Measurements from ENCODE around the gene TNFRSF1B.
A peak's percentile ranks its signal among the peaks of the same experiment; 100 is the strongest.

Gene TNFRSF1B

DNA sequence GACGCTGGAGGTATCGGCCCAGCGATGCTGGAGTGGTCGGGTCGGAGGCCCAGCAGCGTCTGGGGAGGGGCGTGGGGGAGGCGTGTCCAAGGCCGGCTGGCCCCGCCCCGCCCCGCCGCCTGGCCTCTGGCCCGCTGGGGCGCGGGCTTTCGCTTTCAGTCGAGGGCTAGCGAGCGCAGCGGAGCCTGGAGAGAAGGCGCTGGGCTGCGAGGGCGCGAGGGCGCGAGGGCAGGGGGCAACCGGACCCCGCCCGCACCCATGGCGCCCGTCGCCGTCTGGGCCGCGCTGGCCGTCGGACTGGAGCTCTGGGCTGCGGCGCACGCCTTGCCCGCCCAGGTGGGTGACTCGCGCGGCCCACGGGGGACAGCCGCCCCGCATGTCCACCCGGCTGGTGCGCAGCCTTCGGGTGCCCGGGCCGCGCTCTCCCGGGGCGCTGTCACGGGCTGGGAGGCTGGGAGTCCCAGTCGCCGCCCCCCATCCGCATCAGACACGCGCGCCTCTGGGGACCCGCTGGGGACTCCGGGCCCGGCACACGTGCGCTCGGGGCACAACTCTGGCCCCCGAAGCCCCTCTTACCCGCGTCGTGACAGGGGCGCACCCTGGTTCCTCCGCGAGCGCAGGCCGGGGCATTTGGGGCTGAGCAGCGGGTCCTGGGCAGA lies at the start of gene TNFRSF1B:
Gene TNFRSF1B, plus strand, starts transcription at position 158 of the 659 bp plus-strand sequence. Its CDS starts 101 bp downstream, at position 259.
- DNase-seq = peak in 4 of 14 donors; percentile 27 to 42 (median 32)

DNA sequence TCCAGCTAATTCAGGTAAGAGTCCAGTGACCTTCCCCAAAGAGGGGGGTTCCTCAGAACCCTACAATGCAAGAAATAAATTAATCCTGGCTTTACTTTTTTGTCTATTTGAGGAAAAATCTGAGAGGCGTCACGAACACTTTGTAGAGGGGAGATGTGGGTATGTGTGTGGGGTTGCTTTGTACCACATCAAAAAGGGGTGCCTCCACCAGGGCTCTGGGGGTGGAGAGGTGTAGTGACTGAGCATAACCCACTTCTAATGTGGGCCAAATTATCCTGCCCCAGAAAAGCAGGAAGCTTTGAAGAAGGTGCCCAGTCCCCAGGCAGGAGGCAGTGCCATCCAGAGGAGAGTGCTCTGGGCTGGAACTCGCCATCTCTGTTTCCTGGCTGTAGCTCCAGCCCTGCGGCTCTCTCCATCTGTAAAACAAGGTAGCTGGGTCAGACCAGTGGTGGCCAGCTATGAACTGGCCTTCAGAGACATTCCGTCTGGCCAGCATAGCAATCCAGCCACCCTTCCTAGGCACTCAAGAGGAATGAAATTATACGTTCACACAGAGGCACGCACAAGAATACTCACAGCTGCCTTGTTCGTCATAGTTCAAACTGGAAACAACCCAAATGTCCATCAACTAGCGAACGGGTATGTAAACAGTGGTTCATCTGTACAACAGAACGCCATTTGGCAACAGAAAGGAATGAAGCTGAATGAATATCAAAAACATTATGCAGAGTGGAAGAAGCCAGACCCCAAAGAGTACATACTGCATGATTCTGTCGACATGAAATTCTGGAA lies 45.4 kb upstream of the TNFRSF1B start:
- no peak for DNase-seq

DNA sequence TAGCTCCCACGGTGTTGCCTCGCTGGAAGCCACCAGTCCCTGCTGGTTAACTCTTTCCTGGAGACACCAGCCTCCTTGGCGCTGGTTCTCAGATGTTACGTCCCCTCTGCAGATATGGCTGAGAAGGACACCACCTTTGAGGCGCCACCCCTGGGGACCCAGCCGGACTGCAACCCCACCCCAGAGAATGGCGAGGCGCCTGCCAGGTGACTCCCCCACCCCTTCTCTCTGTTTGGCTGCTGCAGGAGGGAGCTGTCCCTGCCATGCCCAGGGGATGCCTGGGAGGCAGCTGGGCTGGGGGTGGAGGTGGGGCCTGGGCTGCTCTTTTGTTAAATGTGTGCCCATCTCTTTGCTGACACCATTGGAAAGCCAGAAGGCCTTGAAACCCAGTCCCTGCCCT lies 43.6 kb upstream of the TNFRSF1B start:
- DNase-seq = no peak

DNA sequence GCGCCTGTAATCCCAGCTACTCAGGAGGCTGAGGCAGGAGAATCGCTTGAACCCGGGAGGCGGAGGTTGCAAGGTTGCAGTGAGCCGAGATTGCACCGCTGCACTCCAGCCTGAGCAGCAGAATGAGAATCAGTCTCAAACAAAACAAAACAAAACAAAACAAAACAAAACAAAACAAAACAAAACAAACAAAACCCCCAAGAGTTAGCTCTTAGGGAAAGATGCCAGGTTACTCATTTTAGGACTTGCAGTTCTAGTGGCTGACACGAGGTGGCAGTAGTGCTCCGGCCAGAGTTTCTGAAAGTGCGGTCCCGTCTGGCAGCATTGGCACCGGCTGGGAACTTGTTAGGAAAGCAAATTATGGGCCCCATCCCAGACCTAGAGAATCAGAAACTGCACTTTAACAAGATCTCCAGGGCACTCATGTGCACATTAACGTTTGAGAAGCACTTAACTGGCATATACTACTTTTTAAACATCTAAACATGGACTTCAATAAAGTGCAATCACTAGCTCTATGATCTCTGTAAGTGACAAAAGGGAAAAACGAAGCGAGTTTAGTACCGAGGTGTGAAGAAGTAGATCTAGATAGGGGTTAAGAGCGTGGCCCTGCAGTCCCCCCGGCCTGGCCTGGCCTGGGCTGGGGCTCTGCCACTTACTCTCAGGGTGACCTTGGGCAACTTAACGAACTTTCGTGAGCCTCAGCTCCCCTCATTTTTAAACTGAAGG lies 41.9 kb upstream of the TNFRSF1B start:
- DNase-seq = peak in 11 of 14 donors; percentile 17 to 73 (median 42)

DNA sequence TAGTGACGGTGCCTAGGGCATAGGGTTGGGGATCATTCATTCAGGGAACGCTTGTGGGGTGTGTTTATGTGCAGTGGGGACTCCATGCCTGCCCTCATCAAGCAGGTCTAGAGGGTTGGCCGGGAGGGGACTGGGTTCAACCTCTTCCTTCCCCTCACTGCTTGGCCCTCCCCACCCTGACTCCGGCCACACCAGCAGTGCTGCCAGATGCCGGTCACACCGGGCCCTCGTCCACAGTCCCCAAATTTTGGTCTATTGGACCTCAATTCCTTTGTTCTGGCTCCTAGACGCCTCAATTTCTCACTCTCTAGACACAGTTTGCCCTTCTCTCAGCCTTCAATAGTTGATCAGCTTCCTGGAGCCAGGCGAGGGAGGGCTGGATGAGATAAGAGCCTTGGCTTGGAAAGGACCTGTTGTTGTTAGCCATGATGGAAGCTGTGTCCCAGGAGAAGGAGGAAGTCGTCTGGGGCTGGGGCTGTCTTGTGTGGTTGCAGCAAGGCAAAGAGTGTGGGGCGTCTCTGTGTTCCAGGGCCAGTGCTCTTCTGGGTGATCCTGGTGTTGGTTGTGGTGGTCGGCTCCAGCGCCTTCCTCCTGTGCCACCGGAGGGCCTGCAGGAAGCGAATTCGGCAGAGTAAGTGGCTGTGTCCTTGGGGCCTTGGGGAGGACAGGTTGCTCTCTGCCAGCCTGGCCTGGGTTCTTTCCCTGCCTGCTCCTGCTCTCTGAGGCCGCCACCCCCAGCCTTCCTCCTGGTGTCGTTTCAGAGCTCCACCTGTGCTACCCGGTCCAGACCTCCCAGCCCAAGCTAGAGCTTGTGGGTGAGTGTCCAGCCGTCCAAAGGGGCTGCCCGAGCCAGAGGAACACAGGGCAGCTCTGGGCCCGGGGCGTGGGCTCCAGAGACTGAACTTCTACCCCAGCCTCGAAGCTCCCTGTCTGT lies 41.1 kb upstream of the TNFRSF1B start:
- no peak for DNase-seq

DNA sequence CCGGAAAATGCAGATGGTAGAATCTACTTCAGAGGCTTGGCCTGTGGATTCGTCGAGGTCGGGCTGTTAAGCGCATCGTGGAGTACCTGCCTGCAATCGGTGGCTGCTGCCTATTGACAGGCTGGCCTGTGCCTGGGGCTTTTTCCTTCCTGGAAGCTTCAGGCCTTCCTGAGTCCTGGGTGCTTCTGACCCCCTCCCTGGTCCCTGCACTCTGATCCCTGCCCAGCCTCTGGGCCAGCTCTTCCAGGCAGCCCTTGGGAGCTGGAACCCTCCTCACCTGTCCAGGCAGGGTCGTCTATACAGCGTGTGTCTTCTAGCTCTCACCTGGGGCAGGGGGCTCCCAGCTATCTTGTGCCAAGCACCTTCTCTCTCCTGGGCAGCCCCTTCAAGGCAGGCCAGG lies 40.0 kb upstream of the TNFRSF1B start:
- DNase-seq = no peak

DNA sequence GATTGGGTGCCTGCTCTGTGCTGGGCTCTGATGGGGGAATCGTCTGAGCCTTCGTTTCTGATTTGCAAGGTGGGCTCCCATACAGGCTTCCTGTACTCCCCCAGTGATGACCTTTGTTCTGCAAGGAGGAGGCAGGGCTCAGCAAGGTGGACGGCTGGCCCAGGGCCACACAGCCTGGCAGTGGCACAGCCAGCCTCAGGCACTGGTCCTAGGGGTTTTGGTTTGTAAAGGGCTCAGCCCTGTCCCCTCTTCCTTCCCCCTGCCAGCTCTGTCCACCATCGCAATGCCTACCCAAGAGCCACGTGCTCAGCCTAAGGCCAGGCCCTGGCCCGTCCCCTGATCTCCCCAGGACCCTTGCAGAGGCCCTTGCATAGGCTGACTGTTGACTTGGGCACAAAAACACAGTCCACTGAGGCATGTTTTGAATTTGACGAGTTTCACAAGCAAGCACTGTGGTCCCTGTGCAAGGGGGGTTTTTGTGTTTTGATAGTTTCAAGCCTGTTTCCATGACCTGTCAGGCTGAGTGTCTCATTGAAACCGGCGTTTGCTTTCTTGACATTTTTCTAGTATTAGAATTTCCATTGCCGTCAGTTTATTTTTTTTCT lies 39.5 kb upstream of the TNFRSF1B start:
- no peak for DNase-seq

DNA sequence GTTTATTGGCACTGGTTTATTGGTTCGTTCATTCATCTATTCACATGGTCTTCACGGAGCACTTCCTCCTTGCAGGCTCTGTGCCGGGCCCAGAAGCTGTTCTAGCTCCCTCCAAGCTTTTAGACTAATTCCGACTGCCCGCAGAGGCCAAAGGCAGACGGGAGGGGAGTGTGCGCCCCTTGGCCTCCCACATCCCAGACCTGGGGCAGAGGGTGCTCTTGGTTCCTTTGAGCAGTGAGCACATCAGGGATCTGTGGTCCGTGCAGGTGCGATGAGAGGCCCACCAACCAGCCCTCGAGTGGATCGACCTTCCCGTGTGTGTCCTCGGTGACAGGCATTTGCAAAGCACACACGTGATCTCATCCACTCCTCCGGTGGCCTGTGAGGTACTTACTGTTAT lies 38.7 kb upstream of the TNFRSF1B start:
- no peak for DNase-seq

DNA sequence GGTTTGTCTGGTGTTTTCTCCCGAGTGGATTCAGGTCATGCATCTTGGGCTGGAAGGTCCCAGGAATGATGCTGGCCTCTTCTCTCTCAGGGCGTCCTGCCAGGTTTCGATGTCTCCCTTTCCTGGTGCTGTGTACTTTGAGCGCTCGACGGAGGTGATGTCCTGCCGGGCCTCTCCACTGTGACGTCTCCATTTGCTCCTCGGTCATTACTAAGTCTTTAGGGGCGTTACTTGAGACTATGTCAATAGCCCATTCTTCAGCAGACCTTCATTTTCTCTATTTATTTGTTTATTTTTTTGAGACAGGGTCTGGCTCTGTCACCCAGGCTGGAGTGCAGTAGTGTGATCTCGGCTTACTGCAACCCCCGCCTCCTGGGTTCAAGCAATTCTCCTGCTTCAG lies 37.2 kb upstream of the TNFRSF1B start:
- DNase-seq = no peak

DNA sequence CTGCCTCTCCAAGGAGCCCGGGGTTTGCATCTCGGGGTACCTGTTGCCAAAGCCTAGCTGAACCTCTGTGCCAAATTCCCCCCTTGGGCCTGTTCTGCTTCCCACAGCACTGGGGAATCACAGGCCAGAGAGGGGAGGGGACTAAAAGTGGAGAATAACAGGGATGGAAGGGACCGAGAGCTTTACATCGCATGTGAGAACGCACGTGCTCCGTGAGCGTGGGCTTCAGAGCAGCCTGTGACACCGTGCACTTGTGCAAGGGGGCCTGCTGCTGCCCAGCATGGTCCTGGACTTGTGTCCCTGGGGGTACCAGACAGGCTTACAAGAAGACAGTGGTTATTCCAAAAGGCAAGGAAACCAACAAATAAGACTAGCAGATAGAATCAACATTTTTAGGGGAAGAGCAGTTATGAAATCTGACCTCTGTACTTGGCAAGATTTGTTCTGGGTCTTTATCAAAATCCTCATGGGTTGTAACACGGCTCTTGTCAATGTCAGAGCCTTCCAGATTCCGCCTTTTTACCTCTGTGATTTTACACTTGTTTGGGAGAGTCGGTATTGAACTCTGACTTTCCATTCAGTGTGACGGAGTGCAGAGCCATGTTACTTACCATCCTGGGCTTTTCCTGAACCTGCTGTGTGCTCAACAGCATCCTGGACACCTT lies 36.2 kb upstream of the TNFRSF1B start:
- no peak for DNase-seq

DNA sequence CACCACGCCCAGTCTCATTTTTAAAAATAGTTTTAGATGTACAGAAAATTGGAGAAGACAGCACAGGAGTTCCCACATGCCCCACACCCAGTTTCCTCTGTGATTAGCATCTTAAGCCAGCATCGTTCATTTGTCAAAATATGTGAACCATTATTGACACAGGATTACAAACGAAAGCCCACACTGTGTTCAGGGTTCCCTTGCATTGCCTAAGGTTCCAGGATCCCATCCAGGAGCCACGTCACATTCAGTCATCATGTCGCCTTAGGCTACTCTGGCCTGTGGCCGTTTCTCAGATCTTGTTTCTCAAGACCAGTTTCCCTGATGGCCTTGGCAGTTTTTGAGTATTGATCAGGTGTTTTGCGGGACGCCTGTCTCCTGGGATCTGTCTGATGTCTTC lies 34.7 kb upstream of the TNFRSF1B start:
- no peak for DNase-seq

DNA sequence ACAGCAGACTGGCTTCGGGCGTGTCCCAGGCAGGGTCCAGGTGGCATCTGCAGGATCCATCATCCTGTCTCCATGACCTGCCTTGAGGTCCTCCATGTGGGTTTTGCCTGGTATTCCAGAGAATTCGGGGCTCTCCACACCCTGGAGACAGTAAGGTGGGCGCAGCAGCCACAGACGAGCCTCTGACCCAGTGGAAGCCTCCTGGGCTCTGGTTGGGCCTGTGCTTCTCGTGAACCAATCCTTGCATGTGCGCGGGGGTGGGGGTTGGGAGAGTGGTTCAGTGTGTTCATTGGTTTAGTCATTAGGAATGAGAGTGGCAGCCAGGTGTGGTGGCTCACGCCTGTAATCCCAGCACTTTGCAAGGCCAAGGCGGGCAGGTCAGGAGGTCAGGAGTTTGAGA lies 32.1 kb upstream of the TNFRSF1B start:
- DNase-seq = no peak

DNA sequence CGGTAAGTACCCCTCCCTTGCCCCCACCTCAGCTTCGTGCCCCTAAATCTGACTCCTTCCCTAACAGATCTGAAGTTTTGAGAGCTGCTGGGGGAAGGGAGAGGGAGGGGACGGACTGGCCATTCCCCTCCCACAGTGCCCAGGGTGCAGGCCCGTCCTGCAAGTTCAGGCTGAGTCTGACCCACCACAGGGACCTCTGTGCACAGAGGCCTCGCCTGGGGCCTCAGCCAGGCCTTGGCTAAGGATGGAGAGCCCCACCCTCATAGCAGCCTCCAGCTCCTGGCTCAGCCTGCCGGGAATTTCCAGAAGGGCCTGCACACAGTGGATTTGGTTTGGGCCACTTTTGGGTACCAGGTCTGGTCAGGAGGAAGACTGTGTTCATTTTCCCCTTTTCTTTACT lies 31.2 kb upstream of the TNFRSF1B start:
- DNase-seq = no peak

DNA sequence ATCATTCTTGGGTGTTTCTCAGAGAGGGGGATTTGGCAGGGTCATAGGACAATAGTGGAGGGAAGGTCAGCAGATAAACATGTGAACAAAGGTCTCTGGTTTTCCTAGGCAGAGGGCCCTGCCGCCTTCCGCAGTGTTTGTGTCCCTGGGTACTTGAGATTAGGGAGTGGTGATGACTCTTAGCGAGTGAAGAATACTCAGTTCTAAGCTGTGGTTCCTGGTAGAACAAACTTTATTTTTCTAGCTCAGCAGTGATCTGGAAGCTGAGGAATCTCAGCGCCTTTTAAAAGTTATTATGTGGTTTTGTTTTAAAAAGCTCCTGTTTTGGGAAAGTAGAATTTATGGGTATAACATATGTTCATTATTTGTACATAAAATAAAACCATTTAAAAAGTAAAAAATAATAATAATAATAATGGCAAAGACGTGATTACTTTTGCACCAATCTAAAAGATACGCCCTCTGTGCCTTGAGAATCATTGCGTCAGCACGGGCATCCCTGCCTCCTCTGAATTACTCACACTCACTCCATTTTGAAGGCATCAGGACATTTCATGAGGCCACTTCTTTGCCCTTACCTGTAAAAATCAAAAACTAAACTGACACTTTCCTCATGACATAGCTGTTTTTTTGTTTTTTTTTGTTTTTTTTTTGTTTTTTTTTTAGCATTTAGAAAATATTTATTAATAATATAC lies 29.7 kb upstream of the TNFRSF1B start:
- no peak for DNase-seq

DNA sequence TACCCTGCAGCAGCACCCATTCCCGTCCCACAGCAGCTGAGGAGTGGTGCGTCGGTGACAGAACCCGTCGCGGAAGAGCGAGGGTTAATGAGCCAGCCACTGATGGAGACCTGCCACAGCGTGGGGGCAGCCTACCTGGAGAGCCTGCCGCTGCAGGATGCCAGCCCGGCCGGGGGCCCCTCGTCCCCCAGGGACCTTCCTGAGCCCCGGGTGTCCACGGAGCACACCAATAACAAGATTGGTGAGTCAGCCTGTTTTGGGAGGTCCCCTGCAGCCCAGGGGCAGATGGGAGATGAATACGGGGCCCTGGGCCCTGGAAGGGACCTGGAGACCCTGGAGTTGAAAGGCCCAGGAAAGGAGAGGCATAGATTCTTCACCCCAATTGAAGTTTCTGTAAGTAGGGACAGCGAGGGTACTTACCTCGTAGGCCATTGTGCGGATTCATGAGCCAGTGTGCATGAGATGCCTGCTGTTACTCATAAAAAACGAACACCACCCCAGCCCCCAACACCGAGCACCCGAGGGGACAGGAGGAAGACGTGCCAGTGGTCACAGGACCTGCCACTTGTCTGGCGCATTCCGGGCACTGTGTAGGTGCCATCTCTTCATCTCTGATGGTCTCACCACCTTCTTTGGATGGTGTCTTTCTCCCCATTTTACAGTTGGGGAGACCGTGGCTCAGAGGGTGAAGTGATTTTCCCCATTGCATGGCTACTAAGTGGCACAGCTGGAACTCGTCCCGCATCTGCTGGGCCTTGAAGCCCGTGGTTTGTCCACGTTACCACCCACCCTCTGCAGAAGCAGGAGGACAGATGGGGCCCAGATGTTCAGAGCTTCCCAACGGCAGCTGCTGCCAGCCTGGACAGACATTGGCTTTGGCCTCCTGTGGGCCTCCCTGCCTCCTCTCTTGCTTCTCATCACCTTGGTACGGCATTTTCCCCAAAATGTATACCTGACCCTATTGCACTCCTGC lies 28.3 kb upstream of the TNFRSF1B start:
- no peak for DNase-seq

DNA sequence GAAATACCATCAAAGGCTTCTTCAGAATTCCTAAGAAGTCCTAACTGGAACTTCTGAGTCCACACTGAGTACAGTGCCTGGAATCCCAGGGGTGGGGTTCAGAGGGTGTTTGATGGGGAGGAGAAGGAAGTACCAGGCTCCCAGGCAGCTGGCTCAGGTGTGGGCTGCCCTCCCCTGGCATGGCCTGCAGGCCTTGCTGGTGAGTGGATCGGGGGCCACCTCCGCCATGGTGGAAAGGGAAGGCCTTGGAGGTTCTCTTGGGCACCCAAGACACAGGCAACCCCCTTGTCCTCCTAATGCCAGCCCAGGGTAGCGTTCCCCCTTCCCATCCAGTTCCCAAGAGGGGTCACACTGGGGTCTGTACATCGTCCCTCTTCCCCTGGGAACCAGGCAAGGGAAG lies 26.8 kb upstream of the TNFRSF1B start:
- no peak for DNase-seq

DNA sequence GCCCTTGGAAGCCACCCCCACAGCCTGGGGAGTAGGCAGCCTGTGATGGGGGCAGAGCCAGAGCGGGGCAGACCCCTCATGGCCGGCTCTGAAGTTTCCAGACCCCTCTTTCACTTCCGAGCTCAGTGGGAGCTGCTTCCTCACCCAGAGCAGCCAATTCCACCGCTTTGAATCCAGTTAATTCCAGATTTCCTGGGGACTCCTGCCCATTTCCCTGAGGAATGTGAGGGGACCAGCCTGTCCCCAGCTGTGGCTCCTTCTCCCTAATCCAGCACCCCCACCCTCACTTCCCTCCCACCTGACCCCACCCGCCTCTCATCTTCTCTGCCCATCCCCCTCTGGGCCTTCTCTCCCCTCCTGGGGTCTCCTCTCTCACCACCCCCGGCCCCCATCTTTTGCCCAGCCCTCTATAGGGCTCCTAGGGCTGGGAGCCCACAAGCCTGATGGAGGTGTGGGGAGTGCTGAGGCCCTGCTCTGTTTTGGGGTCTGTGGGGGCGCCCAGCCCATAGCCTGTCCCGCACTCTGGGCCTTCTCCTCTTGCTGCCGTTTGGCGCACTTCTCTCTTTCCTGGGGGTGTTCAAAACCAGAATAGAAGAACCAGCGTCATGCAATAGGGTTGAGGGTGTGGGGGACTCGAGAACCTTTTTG lies 26.2 kb upstream of the TNFRSF1B start:
- DNase-seq = no peak

DNA sequence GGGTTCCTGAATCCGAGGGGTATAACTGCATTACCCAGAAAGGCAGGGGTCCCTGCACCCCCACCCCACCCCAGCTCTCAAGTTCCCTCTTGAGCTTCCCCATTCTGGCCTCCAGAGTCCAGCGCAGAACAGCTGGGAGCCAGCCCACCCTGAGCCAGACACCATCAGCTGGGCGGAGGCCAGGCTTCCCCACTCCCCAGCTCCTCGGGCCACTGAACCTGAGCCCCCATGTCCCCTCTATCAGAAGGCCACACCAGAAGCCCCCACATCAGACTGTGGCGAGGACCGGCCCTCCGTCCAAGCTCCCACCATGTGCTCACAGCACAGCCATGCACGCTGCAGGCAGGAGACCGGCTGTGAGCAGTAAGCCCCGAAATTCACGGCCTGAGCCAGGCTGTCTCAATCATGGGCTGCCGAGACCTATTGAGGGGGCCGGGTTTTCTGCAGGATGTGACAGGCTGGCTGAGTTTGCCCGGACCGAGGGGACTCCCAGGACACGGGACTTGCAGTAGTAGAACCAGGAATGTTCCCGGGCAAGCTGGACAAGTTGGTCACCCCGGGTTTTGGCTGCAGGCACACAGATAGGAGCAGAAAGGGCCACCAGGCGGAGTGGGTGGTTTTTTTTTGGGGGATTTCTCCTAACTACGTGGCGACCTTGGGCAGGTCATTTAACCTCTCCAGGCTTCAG lies 25.5 kb upstream of the TNFRSF1B start:
- peak in 2 of 14 donors; percentile 22 to 24 for DNase-seq
